Fibroblast of lung (primary cell): ENCODE data around the gene LGI1.

Source experiments
- CTCF ChIP-seq, 2 donors: IDR thresholded peaks in 1 of 2; conservative IDR thresholded peaks in 1 of 2; 1 replicate in 1 of 2; 2 replicates in 1 of 2; pipeline ENCODE4 v1.5.1; 2011 to 2012; ENCODE audit warnings: low read length in 2 of 2, control low read depth in 1 of 2, inconsistent platforms in 1 of 2, low read depth in 1 of 2, mild to moderate bottlenecking in 1 of 2
- EZH2 ChIP-seq: IDR thresholded peaks from 2 replicates; pipeline ENCODE4 v1.5.1; 2012; ENCODE audit warnings: low read length, control low read depth, mild to moderate bottlenecking; ENCODE audit errors: missing control alignments

GRCh38 chr10:93726024-93726423, 31.7 kb upstream of the LGI1 start:
- no peak for TF ChIP-seq CTCF (conservative IDR thresholded peaks at IDR 0.05 in 1 of 2, IDR thresholded peaks at IDR 0.05 in 1 of 2; ENCODE audit: low read depth in 1 of 2, low read length in 2 of 2)
- no peak for TF ChIP-seq EZH2
